ENCODE data around the gene SERPINB8.

The SERPINB8 gene

DNA sequence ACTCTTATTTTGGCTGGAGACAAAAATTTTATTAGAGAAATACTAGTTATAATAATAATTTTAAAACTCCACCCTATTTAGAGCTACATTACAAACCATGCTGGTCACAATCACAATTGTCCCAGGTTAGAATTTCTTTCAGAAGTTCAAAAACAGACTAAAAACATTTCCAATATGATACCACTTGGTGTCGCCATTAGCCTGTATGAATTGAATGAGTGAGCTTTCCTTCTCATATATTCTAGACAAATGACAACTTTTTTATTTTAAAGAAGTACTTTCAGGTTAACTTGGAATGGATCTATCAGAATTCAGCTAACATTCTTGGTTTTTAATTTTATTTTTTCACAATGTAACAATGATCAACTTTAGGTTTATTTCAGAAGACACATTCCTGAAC, 48.0 kb downstream of the SERPINB8 start:
- Histone ChIP-seq H3K4me1 (ENCODE audit: insufficient read depth, low read length) (peaks cover 11% of the 10 kb centered on the region; the same call in 1 of the 2 replicates), H3K36me3 (ENCODE audit: insufficient read depth, low read length) (no peaks in the 10 kb centered on the region), H3K9ac (ENCODE audit: low read depth, low read length) (no peak overlapping the region), H3K9me3 (ENCODE audit: control insufficient read depth, insufficient read depth, low read length) (no peaks in the 10 kb centered on the region)

DNA sequence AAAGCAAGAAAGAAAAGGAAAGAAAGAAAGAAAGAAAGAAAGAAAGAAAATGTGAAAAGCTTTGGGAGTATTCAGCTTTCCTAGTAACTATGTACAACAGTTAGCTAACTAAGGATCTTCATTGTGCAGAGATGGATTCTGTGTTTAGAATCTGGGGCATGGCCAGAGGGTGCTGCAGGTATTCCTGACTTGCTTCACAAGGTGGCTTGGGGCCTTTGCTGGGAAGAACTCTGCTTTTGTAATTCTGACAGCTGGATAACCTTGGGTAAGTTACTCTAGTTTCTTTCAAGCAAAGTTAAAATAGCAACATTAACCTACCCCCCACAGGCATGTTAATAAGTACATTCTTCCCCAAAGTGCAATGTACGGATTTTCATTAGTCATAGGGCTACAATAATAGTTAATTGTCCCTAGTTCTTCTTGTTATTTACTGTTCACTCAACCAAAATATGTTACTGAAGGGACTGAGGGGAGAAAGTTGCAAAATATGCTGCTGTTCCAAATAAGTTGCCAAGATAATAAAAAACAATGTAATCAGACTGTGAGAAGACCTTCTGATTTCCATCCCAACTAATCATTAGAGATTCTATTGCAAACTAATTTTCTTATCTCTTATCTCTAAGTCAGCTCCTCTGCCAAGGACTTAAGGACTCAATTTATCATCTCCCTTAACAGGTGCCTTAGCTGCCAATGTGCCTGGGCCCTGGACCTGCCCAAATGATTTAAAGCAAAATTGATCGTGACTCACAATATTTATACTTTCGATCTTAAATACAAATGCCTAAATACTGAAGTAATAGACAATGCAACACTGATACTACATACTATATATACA, 50.3 kb downstream of the SERPINB8 start:
- H3K36me3 ChIP-seq (ENCODE audit: insufficient read depth, low read length) = no peaks in the 10 kb centered on the region
- H3K9ac ChIP-seq (ENCODE audit: low read depth, low read length) = no peak overlapping the region
- no peaks in the 10 kb centered on the region for H3K9me3 ChIP-seq (ENCODE audit: control insufficient read depth, insufficient read depth, low read length)
- peaks cover 11% of the 10 kb centered on the region; the same call in 1 of the 2 replicates for H3K4me1 ChIP-seq (ENCODE audit: insufficient read depth, low read length)

DNA sequence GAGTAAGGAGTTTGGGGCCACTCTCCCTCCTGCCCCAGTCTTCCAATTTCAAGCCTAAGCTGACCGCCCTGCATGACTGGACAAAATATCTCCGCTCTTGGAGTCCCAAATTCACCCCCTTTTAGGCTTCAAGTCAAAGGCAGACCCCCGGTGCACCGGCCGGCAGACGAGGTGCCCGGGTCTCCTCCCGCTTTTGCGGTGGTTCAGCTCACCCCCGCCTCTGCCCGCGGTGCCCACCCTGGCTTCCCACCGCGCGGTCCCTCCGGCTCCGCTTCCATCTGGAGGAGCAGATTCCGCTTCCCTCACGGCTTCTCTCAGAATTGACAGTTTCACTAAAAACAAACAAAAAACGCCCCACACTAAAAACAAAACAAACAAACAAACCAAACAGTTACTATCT, 56.5 kb downstream of the SERPINB8 start:
- H3K9ac ChIP-seq (ENCODE audit: low read depth, low read length) = no peak overlapping the region
- H3K36me3 ChIP-seq (ENCODE audit: insufficient read depth, low read length) = no peaks in the 10 kb centered on the region

DNA sequence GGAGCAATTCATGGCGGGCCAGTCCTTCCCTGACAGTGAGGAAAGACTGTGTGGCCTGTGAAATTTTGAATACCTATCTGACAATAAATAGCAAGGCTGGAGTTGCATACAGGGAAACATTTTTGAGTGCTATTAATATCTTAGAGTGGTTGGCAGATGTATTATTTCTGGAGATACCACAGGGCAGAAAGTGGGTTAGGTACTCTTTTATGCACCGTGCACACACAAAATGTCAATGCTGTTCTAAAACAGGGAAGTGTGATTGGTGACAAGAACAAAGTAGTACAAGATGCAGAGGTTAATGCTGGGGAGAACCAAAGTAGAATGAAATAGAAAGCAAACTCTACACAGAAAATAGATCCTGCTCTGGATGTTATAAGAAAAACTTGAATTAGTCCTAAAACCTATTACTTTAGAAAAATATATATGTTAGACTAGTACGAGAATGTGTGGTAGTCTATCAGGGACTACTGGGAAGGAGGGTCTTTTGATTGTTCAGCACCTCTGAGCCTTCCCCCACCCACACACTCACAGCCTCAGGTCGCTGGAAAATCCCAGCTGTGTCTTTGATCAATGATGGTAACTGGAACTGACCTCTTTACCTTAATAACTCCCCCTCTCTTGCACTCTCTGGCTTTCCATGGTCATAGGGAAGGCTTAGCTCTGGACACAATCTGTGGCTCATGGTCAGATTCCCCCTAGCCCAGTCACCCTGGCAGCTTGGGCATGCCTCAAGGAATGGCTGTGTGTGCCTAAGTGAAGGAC, 58.2 kb downstream of the SERPINB8 start:
- Histone ChIP-seq H3K9ac (ENCODE audit: low read depth, low read length) (no peak overlapping the region), H3K9me3 (ENCODE audit: control insufficient read depth, insufficient read depth, low read length) (no peaks in the 10 kb centered on the region), H3K4me1 (ENCODE audit: insufficient read depth, low read length) (no peaks in the 10 kb centered on the region), H3K36me3 (ENCODE audit: insufficient read depth, low read length) (no peaks in the 10 kb centered on the region)

More for the DNA sequence above, 56.5 kb downstream of the SERPINB8 start:
- no peaks in the 10 kb centered on the region for H3K9me3 ChIP-seq (ENCODE audit: control insufficient read depth, insufficient read depth, low read length)
- H3K4me1 ChIP-seq (ENCODE audit: insufficient read depth, low read length) = no peaks in the 10 kb centered on the region

DNA sequence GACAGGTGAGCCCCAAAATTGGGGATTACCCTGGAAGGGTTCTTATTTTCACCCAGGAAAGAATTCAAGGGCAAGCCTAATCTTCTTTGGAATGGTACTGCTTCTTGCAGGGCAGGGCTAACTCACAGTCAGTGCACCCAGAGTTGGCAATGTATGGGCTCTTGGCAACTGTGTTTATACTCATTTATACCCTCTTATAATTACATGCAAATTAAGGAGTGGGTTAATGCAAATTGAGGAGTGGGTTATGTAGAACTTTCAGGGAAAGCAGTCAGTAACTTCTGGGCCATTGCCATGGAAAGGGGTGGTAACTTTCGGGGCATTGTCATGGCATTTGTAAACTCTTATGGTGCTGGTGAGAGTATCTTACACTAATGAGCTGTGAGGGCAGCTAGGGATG, 59.2 kb downstream of the SERPINB8 start:
- H3K9me3 ChIP-seq (ENCODE audit: control insufficient read depth, insufficient read depth, low read length) = no peaks in the 10 kb centered on the region
- H3K4me1 ChIP-seq (ENCODE audit: insufficient read depth, low read length) = no peaks in the 10 kb centered on the region
- H3K36me3 ChIP-seq (ENCODE audit: insufficient read depth, low read length) = no peaks in the 10 kb centered on the region
- no peak overlapping the region for H3K9ac ChIP-seq (ENCODE audit: low read depth, low read length)

DNA sequence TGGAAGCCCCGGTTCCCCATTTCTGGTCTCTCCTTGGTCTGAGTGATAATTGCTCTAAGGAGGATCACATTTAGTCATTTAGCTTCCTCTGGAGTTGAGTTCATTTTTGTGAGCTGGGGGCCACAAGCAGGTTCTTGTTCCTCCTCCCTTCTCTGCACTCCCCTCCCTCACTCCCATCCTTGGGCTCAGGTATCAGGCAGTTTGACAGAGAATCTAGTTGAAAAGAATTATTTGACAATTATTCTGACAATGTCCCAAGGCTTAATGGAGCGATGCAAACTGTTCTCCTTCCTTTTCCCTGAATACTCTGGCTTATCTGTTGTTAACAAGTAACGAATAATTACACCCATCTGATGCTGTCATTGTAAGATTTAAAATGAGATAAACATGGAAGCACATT, 61.5 kb downstream of the SERPINB8 start:
- no peaks in the 10 kb centered on the region for H3K9me3 ChIP-seq (ENCODE audit: control insufficient read depth, insufficient read depth, low read length)
- no peaks in the 10 kb centered on the region for H3K4me1 ChIP-seq (ENCODE audit: insufficient read depth, low read length)
- no peaks in the 10 kb centered on the region for H3K36me3 ChIP-seq (ENCODE audit: insufficient read depth, low read length)
- H3K9ac ChIP-seq (ENCODE audit: low read depth, low read length) = no peak overlapping the region

DNA sequence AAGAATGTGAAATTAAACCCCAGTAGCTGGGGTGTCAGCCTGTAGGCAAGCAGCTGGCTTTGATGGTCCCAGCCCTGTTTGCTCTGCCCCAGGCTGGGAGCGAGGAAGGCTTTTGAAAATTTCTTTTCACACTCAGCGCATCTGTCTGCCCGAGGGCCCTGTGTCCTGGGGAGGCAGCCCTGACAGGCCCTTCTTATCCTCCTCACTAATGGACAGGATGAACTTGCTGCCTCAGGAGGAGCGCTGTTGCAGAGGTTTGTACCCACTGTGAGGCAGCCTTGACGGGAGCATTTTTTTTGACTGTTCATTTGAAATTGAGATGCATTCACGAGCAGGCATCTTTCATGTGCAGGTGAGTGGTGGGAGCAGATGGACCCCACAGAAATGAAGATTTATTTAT, 62.4 kb downstream of the SERPINB8 start:
- Histone ChIP-seq H3K9me3 (ENCODE audit: control insufficient read depth, insufficient read depth, low read length) (no peaks in the 10 kb centered on the region), H3K4me1 (ENCODE audit: insufficient read depth, low read length) (no peaks in the 10 kb centered on the region), H3K9ac (ENCODE audit: low read depth, low read length) (no peak overlapping the region), H3K36me3 (ENCODE audit: insufficient read depth, low read length) (no peaks in the 10 kb centered on the region)

DNA sequence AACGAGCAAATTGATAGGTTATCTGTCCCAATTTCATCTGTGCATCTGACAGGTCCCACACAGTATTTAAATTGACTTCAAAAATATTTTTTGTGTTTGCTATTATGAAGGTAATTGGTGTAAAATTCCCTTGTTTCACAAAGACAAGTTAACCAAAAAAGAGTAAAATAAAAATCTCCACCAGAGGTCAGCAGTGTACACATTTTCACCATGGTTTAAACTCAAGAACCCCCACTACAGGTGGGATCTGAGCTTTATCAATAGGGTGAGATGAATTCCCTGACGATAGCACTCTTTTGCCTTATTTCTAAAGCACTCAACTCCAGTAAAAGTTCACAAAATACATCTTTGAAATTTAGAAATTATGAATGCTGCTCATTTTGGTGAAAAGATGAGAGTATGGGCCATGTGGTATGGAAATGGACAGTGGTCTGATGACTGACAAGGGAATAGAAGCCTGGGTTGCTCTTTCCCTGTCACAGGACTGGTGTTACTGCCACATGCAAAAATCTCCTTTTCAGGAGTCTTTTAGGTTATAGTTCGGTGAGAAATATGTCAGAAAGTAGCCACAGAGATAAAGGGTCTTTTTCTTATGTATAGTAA, 68.0 kb downstream of the SERPINB8 start:
- Histone ChIP-seq H3K9me3 (ENCODE audit: control insufficient read depth, insufficient read depth, low read length) (no peaks in the 10 kb centered on the region), H3K9ac (ENCODE audit: low read depth, low read length) (no peak overlapping the region), H3K36me3 (ENCODE audit: insufficient read depth, low read length) (no peaks in the 10 kb centered on the region), H3K4me1 (ENCODE audit: insufficient read depth, low read length) (no peaks in the 10 kb centered on the region)

Measured in ES-I3 (cell line).